Choroid plexus epithelial cell (primary cell): ENCODE results near the gene STH.

ENCODE experiments used
- DNase-seq: peaks from one replicate; pipeline ENCODE4 v3.0.0-alpha.2; 2010; ENCODE audit warnings: low read depth
- H3K4me3 ChIP-seq: 2 replicates; pipeline ENCODE4 v1.5.1; 2011; ENCODE audit warnings: low read depth, mild to moderate bottlenecking, control low read depth, low read length, moderate library complexity
- CTCF ChIP-seq: conservative IDR thresholded peaks from 2 replicates; pipeline ENCODE4 v1.5.1; 2011; ENCODE audit warnings: low read depth, mild to moderate bottlenecking, control low read depth, inconsistent platforms, low read length, moderate library complexity

Gene STH

GRCh38 chr17:45966606-45967280, 32.3 kb upstream of the STH start:
- no peak for TF ChIP-seq CTCF
- no peak for DNase-seq

GRCh38 chr17:45967378-45967777, 31.7 kb upstream of the STH start:
- TF ChIP-seq CTCF: no peak
- H3K4me3 ChIP-seq: no peak overlapping the region
- DNase-seq: no peak

More at GRCh38 chr17:45966606-45967280, 32.3 kb upstream of the STH start:
- no peak overlapping the region for H3K4me3 ChIP-seq

DNA sequence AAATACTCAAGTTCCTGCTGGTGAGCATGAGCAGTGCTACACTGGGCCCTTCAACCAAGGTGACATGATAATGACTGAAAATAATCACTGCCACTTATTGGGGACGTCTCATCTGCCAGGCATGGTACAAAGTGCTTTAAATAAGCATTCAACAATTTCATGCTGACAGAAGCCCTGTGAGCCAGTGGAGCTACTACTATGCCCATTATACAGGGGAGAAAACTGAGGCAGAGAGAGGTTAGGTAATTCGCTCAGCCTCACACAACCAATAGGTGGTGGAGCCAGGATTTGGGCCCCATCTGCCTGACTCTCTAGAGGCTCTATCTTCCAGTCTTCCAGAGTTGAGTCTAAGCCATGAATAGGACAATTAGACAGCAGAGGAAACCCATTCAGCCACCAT, 30.3 kb upstream of the STH start:
- DNase-seq: no peak
- H3K4me3 ChIP-seq: no peak overlapping the region
- TF ChIP-seq CTCF: no peak

GRCh38 chr17:45969726-45970125, 29.3 kb upstream of the STH start:
- no peak for DNase-seq
- H3K4me3 ChIP-seq: no peak overlapping the region
- TF ChIP-seq CTCF: no peak

DNA sequence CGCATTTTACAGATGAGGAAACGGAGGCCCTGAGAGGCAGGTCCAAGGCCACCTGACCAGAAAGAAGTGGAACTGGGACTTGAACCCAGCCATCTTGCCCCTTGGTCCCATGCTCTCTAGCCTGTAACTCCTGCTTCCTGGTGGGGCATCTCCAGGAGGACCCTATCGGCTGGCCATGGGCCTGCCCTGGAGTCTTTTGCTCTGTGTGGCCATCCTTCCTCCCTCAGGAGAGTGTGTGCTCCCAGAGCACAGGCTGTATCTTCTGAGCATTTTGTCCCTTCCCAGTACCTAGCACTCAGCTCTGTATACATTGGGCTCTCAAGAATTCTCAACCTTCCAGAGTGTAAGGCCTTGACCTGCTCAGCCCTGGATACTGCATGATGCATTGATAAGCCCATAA, 28.4 kb upstream of the STH start:
- no peak for TF ChIP-seq CTCF
- no peak for DNase-seq
- no peak overlapping the region for H3K4me3 ChIP-seq

GRCh38 chr17:45971698-45972141, 27.3 kb upstream of the STH start:
- no peak for TF ChIP-seq CTCF
- no peak for DNase-seq
- H3K4me3 ChIP-seq: no peak overlapping the region

- no peak for DNase-seq
- no peak for TF ChIP-seq CTCF
- no peak overlapping the region for H3K4me3 ChIP-seq
Observed at GRCh38 chr17:45972531-45972930, 26.5 kb upstream of the STH start.
